Measurements from ENCODE around the gene GRID1. TPM values are rescaled to one million over a fixed set of nuclear protein-coding genes. Genes with fewer than 3 reads are reported as not detected.

The GRID1 gene
- total and polyA plus RNA-seq, 10 of the 15 experiments (the other 5 are each of a cell fraction or from before 2014, with no cell fraction given), result 0.04 to 0.62 (median 0.08) TPM; not detected in 5

DNA sequence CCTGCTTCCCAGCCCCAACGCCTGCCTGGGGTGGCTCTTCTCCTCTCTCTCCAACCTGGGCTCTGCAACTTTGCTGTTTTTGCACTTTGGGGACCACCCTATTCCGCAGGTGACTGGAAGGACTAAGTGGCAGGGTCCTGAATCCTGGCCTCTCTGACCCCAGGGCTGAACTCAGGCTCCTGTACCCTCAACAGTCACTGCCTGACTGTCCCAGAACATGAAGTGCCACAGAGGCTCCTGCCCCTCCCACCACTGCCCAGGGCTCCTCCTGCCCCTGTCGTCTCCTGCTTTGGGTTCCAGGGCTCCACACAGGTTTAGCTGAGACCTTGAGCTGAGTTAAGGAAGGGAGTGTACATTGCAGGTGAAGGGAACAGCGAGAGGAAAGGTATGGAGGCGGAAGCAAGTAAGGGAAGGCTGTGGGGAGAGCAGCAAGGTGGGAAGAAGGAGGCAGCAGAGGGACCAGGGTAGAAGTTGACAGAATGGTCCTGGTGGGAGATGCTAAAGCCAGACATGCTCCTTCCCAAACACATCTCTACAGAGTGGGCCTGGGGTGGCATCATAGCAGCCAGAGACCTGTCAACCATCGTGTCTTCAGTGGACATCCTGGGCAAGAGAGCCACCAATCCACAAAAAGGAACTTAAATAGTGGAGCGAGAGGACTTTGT is 5.7 kb upstream of the GRID1 start (continued):
- TF ChIP-seq, protein P1, sequence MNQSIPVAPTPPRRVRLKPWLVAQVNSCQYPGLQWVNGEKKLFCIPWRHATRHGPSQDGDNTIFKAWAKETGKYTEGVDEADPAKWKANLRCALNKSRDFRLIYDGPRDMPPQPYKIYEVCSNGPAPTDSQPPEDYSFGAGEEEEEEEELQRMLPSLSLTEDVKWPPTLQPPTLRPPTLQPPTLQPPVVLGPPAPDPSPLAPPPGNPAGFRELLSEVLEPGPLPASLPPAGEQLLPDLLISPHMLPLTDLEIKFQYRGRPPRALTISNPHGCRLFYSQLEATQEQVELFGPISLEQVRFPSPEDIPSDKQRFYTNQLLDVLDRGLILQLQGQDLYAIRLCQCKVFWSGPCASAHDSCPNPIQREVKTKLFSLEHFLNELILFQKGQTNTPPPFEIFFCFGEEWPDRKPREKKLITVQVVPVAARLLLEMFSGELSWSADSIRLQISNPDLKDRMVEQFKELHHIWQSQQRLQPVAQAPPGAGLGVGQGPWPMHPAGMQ (IDR thresholded peaks at IDR 0.05; ENCODE audit: borderline replicate concordance), result no peak
- TF ChIP-seq BACH1 (IDR thresholded peaks at IDR 0.05; ENCODE audit: borderline replicate concordance) (no peak), POLR2AphosphoS5 (IDR thresholded peaks at IDR 0.05; ENCODE audit: low read length) (no peak), BHLHE40 (IDR thresholded peaks at IDR 0.05; ENCODE audit: borderline replicate concordance in 1 of 2, low read depth in 2 of 2, low read length in 1 of 2) (no peak), STAT3 (IDR thresholded peaks at IDR 0.05; ENCODE audit: low read depth, low read length) (no peak)

DNA sequence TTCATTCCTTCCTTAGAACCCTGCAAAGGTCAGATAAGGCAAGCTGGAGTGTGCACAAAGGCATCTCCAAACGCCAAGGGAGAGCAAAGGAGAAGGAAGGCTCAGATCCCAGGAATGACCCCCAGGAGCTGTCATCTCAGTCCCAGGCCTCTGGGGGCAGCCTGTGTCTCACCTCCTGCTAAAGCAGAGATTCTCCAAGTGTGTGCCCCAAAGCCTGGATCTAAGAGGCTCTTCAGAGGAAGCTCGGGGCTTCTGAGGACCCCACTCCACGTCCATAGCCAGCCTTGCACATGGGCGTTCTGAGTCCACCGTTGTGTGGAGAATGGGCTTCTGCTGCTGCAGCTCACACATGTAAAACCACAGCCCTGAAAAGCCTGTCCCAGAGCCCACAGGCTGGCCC is 5.1 kb upstream of the GRID1 start:
- Histone ChIP-seq H3K27ac (ENCODE audit: control insufficient read depth, insufficient read depth) (no peak overlapping the region), H2AFZ (ENCODE audit: control insufficient read depth, low read depth, low read length) (no peak overlapping the region), H3K4me1 (ENCODE audit: control insufficient read depth, insufficient read depth, low read length) (no peaks in the 10 kb centered on the region; the same call in 1 of the 2 replicates), H3K9ac (ENCODE audit: control insufficient read depth, insufficient read depth, low read length) (no peak overlapping the region), H3K36me3 (ENCODE audit: control insufficient read depth in 2 of 2, insufficient read depth in 2 of 2, low read length in 1 of 2) (peaks cover 0 to 3% of the 10 kb centered on the region in 2 experiments; a peak in 1 of 4 replicates), H3K27me3 (replicated peaks in 1 of 2; ENCODE audit: control insufficient read depth in 2 of 2, insufficient read depth in 2 of 2, low read length in 1 of 2) (peaks cover 2 to 5% of the 10 kb centered on the region in 2 experiments; a peak in 2 of 4 replicates), H4K20me1 (ENCODE audit: control insufficient read depth, insufficient read depth) (peaks cover 4% of the 10 kb centered on the region; the same call in 1 of the 2 replicates), H3K79me2 (ENCODE audit: control insufficient read depth, insufficient read depth, low read length) (no peaks in the 10 kb centered on the region), H3K4me3 (no peak overlapping the region), H3K9me3 (replicated peaks; ENCODE audit: control insufficient read depth, insufficient read depth, low read length) (no peaks in the 10 kb centered on the region), H3K4me2 (ENCODE audit: control insufficient read depth, insufficient read depth) (no peak overlapping the region)
- ChIA-PET CTCF (no interaction called here), RAD21 (ENCODE audit: unreplicated experiment) (interaction anchor here (1.2 kb wide), 1 partner anchor 214 kb away, joined by 3 read pairs; no protein-coding TSS in a partner anchor), POLR2A (no interaction called here), SMC1A (ENCODE audit: uncharacterized antibody, unreplicated experiment) (no interaction called here)
- BruUV-seq (replicated peaks), result no TSS peak
- ATAC-seq (no peak), FAIRE-seq (no peak), DNase-seq (ENCODE audit: low read depth, low spot score) (no peak)
- 21% methylated on average over 5 of the region's 5 CpGs for WGBS (ENCODE audit: insufficient coverage, insufficient replicate concordance, low lambda C conversion rate, missing lambda C conversion rate)
- in situ Hi-C loops (cut with MboI), result loop anchor here (5.0 to 10.0 kb wide), 2 partner anchors 827 to 1444 kb away; no protein-coding TSS in a partner anchor
- intact Hi-C loops (cut with micrococcal nuclease; ENCODE audit: unreplicated experiment), result loop anchor here (5.0 to 10.0 kb wide), 2 partner anchors 587 to 824 kb away; no protein-coding TSS in a partner anchor
- TF ChIP-seq IRF4 (IDR thresholded peaks at IDR 0.05; ENCODE audit: low read depth, low read length), result no peak
- TF ChIP-seq, protein P2, sequence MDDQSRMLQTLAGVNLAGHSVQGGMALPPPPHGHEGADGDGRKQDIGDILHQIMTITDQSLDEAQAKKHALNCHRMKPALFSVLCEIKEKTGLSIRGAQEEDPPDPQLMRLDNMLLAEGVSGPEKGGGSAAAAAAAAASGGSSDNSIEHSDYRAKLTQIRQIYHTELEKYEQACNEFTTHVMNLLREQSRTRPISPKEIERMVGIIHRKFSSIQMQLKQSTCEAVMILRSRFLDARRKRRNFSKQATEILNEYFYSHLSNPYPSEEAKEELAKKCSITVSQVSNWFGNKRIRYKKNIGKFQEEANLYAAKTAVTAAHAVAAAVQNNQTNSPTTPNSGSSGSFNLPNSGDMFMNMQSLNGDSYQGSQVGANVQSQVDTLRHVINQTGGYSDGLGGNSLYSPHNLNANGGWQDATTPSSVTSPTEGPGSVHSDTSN (IDR thresholded peaks at IDR 0.05; ENCODE audit: insufficient replicate concordance, low read depth, low read length), result no peak
- TF ChIP-seq SUZ12 (IDR thresholded peaks at IDR 0.05; ENCODE audit: unreplicated experiment), result no peak
- no peak for TF ChIP-seq SIX5 (IDR thresholded peaks at IDR 0.05; ENCODE audit: low read depth, low read length, severe bottlenecking)
- no peak for TF ChIP-seq RBBP5 (conservative IDR thresholded peaks at IDR 0.05)
- TF ChIP-seq SREBF2 (IDR thresholded peaks at IDR 0.05; ENCODE audit: low read length), result no peak
- no peak for TF ChIP-seq POLR2A (IDR thresholded peaks at IDR 0.05; ENCODE audit: low read depth, low read length)
- TF ChIP-seq CBX3 (IDR thresholded peaks at IDR 0.05; ENCODE audit: borderline replicate concordance, low read depth), result no peak
